Ovary (tissue), 9 donors: ENCODE data around the gene ITPR2. TPM values are rescaled to one million over a fixed set of nuclear protein-coding genes. Genes with fewer than 3 reads are reported as not detected.

Experiments
- DNase-seq, 5 donors: peaks; one replicate each; pipeline ENCODE4 v3.0.0-alpha.2; 2019 to 2020
- H3K27ac ChIP-seq, 2 donors: fragments of 200-600 bp; one replicate each; pipeline versions ENCODE4 v1.5.1 to v1.8.0; 2019 to 2022
- H3K27me3 ChIP-seq: fragments of 200-600 bp; one replicate; pipeline ENCODE4 v1.8.0; 2022
- H3K36me3 ChIP-seq: fragments of 200-600 bp; sonication (generic); one replicate; pipeline ENCODE4 v1.5.1; 2019
- H3K4me1 ChIP-seq: one replicate; pipeline ENCODE4 v1.8.1; 2013; ENCODE audit warnings: mild to moderate bottlenecking, moderate library complexity; ENCODE audit not compliant: insufficient read depth
- H3K4me3 ChIP-seq: fragments of 200-600 bp; sonication (generic); one replicate; pipeline ENCODE4 v1.5.1; 2017
- H3K9me3 ChIP-seq, 2 donors: fragments of 200-600 bp in 1 of 2; sonication (generic) in 1 of 2; one replicate each; pipeline versions ENCODE4 v1.5.1 to v1.8.1; 2013 to 2019; ENCODE audit warnings: mild to moderate bottlenecking in 1 of 2, moderate library complexity in 1 of 2
- EP300 ChIP-seq: sonication (generic); formaldehyde crosslinking; IDR thresholded peaks from one replicate; pipeline ENCODE4 v1.6.1; 2017; ENCODE audit warnings: antibody characterized with exemption
- POLR2A ChIP-seq: fragments of 450-650 bp; IDR thresholded peaks from one replicate; pipeline ENCODE4 v1.6.1; 2017; ENCODE audit warnings: antibody characterized with exemption, mild to moderate bottlenecking, moderate library complexity
- WGBS, 3 donors: extraction: QIAGEN DNeasy Blood & Tissue Kit in 1 of 3; methylation state at CpG; one replicate each; pipeline versions ENCODE4 v1.1.5 to v1.1.7; 2013 to 2017; 5-methylcytosine and 5-hydroxymethylcytosine counted together
- intact Hi-C, 4 donors: fragments of 100-400 bp; cut with DNase I; formaldehyde crosslinking; loops; one replicate each; pipeline versions ENCODE4 v1.11.0 to v1.15.1; 2022 to 2023
- polyA plus RNA-seq, 2 donors: library from polyadenylated mRNA; stranded (reverse); fragments of 200-250 nt in 1 of 2; fragments of 350-450 nt in 1 of 2; fragmentation: Illumina TruSeq in 1 of 2; extraction: RNeasy Lipid Tissue Mini Kit (QIAGEN cat#74804) in 1 of 2; gene quantifications; one replicate each; pipeline ENCODE4 v1.2.3, GENCODE V29; 2013 to 2014
- total RNA-seq, 7 donors: library from RNA; depleted of rRNA in 2 of 7; stranded (reverse); fragments of >200 nt in 2 of 7; fragmentation: NEBNext Ultra II Directional in 3 of 7; extraction: Animal tissue kit (Norgen Biotek cat#: 25700) in 3 of 7; gene quantifications; one replicate each; pipeline versions ENCODE4 v1.1.0 to v1.2.4, GENCODE V29; 2016 to 2023
- TF ChIP-seq, protein P1 (sequence below), 3 donors: fragments of 450-650 bp in 2 of 3; fragments of 200-600 bp in 1 of 3; IDR thresholded peaks; one replicate each; pipeline versions ENCODE4 v1.5.1 to v1.8.0; 2016 to 2022; ENCODE audit warnings: antibody characterized with exemption in 3 of 3, mild to moderate bottlenecking in 1 of 3
- donor health status: DM: no; HTN: no; CAD: no; lungs with moderate emphysema.
- donor health status: DM: no; HTN: no; CAD: no.
- donor health status: Bipolar disorder and iron deficiency.
- donor health status: DM: yes; HTN: yes; CAD: no.
- donor health status: DM: no; HTN: no; CAD: no.
- donor health status: DM: yes; HTN: yes; CAD: no.

Gene ITPR2
- total and polyA plus RNA-seq, 9 donors = 5.9 to 51.1 (median 32.9) TPM

DNA sequence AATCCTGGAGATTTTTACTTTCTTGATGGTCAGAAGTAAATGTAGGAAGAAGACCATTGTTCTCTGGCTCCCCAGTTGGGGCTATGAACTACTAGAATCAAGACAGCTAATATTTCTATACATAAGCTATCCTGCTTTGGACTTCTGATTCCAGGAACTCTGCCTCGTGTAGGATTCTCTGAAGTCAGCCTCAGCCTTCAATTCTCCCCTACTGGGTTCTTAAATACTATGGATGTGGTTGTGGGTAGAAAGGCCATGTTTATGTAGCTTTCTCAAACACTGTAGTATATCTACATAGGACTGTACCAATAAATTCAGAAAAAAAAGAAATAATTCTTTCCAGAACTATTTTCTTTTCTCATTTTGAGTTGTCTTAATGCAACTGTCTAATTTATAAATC is 302.5 kb downstream of the ITPR2 start:
- H3K9me3 ChIP-seq = peaks cover 0 to 3% of the 10 kb centered on the region in 2 donors
- no peak overlapping the region for H3K4me3 ChIP-seq
- no peaks in the 10 kb centered on the region for H3K36me3 ChIP-seq
- intact Hi-C loops = no loop called here
- H3K27ac ChIP-seq = no peak overlapping the region
- no peaks in the 10 kb centered on the region for H3K27me3 ChIP-seq
- TF ChIP-seq EP300 (no peak), POLR2A (no peak)
- TF ChIP-seq, protein P1, sequence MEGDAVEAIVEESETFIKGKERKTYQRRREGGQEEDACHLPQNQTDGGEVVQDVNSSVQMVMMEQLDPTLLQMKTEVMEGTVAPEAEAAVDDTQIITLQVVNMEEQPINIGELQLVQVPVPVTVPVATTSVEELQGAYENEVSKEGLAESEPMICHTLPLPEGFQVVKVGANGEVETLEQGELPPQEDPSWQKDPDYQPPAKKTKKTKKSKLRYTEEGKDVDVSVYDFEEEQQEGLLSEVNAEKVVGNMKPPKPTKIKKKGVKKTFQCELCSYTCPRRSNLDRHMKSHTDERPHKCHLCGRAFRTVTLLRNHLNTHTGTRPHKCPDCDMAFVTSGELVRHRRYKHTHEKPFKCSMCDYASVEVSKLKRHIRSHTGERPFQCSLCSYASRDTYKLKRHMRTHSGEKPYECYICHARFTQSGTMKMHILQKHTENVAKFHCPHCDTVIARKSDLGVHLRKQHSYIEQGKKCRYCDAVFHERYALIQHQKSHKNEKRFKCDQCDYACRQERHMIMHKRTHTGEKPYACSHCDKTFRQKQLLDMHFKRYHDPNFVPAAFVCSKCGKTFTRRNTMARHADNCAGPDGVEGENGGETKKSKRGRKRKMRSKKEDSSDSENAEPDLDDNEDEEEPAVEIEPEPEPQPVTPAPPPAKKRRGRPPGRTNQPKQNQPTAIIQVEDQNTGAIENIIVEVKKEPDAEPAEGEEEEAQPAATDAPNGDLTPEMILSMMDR (IDR thresholded peaks at IDR 0.05) = no peak
- H3K4me1 ChIP-seq = no peaks in the 10 kb centered on the region
- 82 to 92% (median 88%) methylated on average over 1 of the region's 1 CpG for WGBS, 3 donors
- DNase-seq = no peak

DNA sequence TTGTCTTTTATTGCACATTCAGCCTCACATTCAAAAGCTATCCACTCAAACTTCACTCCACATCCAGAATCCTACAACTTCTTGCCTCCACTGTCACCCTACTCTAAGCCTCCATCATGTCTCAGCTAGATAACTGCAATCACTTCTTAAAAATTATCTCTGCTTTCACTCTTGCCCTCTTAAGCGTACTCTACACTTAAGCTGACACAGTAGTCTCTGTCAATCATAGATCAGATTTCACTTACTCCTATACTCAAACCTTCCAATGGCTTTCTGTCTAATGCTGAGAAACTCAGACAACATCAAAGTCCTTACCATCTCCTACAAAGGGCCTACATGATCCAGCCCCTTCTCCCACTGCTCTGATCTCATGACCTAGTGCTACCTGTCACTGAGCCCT is 304.1 kb downstream of the ITPR2 start:
- intact Hi-C loops = no loop called here
- WGBS, 3 donors = 97 to 100% (median 100%) methylated on average over 1 of the region's 1 CpG
- TF ChIP-seq EP300 = no peak
- TF ChIP-seq, protein P1 (IDR thresholded peaks at IDR 0.05) = no peak
- TF ChIP-seq POLR2A = no peak
- no peaks in the 10 kb centered on the region for H3K27me3 ChIP-seq
- no peaks in the 10 kb centered on the region for H3K36me3 ChIP-seq
- H3K4me1 ChIP-seq = no peaks in the 10 kb centered on the region
- no peak overlapping the region for H3K27ac ChIP-seq
- H3K9me3 ChIP-seq = peaks cover 0 to 3% of the 10 kb centered on the region in 2 donors
- H3K4me3 ChIP-seq = no peak overlapping the region
- no peak for DNase-seq

DNA sequence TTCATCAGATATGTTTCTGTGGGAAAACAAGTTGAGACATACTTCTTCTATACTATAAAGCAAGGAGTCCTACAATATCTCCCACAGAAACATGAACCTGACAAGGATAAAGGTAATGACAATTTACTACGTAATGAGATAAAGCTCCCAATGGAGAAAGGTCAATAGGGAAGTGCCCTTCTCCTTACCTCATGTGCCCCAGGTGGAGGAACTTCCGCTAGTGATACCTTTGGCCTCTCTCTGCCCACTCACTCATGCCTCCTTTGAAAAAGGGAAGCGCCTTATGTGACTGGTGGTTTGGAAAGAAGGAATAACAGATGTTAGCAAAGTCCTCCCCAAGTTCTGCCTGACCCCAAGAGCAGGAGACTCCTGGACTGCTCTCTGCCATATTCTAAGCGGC is 305.3 kb downstream of the ITPR2 start:
- DNase-seq = no peak
- H3K27ac ChIP-seq = no peak overlapping the region
- 86 to 94% (median 89%) methylated on average over 4 of the region's 4 CpGs for WGBS, 3 donors
- intact Hi-C loops = no loop called here
- no peaks in the 10 kb centered on the region for H3K27me3 ChIP-seq
- no peak overlapping the region for H3K4me3 ChIP-seq
- H3K36me3 ChIP-seq = no peaks in the 10 kb centered on the region
- H3K4me1 ChIP-seq = no peaks in the 10 kb centered on the region
- peaks cover 0 to 3% of the 10 kb centered on the region in 2 donors for H3K9me3 ChIP-seq
- TF ChIP-seq, protein P1 (IDR thresholded peaks at IDR 0.05) = no peak
- TF ChIP-seq POLR2A = no peak
- no peak for TF ChIP-seq EP300

DNA sequence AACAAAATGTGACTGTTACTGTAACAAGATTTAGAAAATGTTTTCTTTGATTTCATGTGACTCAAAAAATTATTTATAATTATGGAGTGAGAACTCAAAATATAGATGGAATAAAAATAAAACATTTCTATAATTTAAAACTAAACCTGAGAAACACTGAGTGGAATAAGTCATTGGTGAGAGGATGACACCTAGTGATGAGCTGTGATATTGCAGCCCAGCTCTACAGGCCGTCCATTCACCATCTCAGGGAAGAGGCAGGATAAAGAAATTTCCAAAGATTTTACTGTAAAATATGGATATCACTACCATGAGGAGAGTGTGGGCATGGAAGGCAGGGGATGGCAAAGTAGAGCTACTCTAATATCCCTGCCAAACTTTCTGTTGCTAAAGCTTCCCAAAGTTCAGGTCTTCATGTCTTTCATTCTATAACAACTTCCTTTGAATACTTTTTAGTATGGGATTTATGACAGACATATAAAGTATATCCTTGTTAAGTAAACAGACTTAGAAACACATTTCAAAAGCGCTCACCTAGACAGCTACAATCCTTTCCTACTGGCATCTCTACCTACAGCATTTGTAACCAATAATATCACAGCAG is 308.0 kb downstream of the ITPR2 start:
- Histone ChIP-seq H3K36me3 (no peaks in the 10 kb centered on the region), H3K4me1 (no peaks in the 10 kb centered on the region), H3K9me3 (peaks cover 0 to 3% of the 10 kb centered on the region in 2 donors), H3K27ac (no peak overlapping the region), H3K4me3 (no peak overlapping the region), H3K27me3 (no peaks in the 10 kb centered on the region)
- WGBS, 3 donors = 97 to 98% (median 98%) methylated on average over 2 of the region's 2 CpGs
- TF ChIP-seq, protein P1 (IDR thresholded peaks at IDR 0.05) = peak in 1 of 3 donors; percentile 15
- TF ChIP-seq EP300 = no peak
- no peak for DNase-seq
- intact Hi-C loops = no loop called here
